ENCODE data around the gene RIC3. TPM values are rescaled to one million over a fixed set of nuclear protein-coding genes. Genes with fewer than 3 reads are reported as not detected.

RIC3 gene
- total RNA-seq, 2 donors from 2014 or later = 23.5 to 25.3 TPM

DNA sequence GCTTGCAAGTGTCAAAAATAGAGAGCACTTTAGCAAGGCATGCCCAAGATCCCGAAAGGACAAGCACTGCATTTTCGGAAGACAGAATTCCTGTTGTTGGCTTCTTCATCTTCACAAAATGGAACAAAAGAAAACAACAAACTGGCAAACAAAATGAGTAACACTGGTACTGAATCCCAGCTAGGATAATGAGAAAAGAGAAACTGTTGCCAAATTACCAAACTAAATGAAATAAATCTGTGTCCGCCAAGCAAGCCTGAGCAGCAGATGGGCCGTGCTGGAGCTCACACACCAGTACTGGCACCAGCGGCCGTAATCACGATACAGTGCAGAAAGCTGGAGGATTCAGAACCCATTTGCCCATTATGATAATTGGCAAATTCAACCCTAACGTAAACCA lies 57.2 kb downstream of the RIC3 start:
- Mint-ChIP-seq H3K27ac (no peak overlapping the region), H3K9me3 (peaks cover 8% of the 10 kb centered on the region), H3K36me3 (ENCODE audit: low read depth) (peaks cover 22% of the 10 kb centered on the region), H3K4me1 (peaks cover 4% of the 10 kb centered on the region), H3K4me3 (no peak overlapping the region), H3K27me3 (ENCODE audit: insufficient read depth) (no peaks in the 10 kb centered on the region)
- no peak overlapping the region for H3K27ac ChIP-seq (ENCODE audit: low read depth, low read length)
- H3K9ac ChIP-seq (ENCODE audit: extremely low read depth, low read length, poor library complexity, severe bottlenecking) = no peak overlapping the region
- H3K27me3 ChIP-seq (ENCODE audit: control insufficient read depth, insufficient read depth, low read length, poor library complexity, severe bottlenecking) = no peaks in the 10 kb centered on the region
- H3K36me3 ChIP-seq (ENCODE audit: control insufficient read depth, insufficient read depth, low read length) = peaks cover 21% of the 10 kb centered on the region
- DNase-seq = no peak
- peaks cover 6% of the 10 kb centered on the region for H3K9me3 ChIP-seq (ENCODE audit: control insufficient read depth, low read length)
- no peaks in the 10 kb centered on the region for H3K4me1 ChIP-seq (ENCODE audit: control insufficient read depth, insufficient read depth, low read length)
- H3K4me3 ChIP-seq (ENCODE audit: low read length) = no peak overlapping the region
- TF ChIP-seq, protein P1, sequence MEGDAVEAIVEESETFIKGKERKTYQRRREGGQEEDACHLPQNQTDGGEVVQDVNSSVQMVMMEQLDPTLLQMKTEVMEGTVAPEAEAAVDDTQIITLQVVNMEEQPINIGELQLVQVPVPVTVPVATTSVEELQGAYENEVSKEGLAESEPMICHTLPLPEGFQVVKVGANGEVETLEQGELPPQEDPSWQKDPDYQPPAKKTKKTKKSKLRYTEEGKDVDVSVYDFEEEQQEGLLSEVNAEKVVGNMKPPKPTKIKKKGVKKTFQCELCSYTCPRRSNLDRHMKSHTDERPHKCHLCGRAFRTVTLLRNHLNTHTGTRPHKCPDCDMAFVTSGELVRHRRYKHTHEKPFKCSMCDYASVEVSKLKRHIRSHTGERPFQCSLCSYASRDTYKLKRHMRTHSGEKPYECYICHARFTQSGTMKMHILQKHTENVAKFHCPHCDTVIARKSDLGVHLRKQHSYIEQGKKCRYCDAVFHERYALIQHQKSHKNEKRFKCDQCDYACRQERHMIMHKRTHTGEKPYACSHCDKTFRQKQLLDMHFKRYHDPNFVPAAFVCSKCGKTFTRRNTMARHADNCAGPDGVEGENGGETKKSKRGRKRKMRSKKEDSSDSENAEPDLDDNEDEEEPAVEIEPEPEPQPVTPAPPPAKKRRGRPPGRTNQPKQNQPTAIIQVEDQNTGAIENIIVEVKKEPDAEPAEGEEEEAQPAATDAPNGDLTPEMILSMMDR (conservative IDR thresholded peaks at IDR 0.05) = no peak
- WGBS, 2 experiments (ENCODE audit: insufficient coverage in 1 of 2, insufficient read length in 1 of 2) = 95 to 100% methylated on average over 6 to 8 of the region's 8 CpGs

DNA sequence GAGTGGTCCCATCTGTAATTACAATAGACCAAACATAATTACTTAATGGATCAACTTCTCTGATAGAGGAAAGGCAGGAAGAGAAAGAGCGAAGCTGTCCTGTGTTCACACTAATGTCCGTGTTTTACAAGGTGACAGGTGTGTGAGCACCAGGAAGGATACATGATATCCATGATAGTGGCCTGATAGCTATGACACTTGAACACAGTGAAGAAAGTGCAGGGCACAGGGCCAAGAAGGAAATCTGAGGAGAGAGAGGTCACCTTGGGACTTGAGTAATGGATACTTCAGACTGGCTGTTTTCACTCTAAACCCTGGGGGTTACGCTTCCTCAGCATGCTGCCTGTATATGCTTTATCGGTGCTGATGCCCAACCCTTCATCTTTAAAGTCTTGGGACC lies 58.4 kb downstream of the RIC3 start:
- H3K27ac ChIP-seq (ENCODE audit: low read depth, low read length) = no peak overlapping the region
- H3K9me3 Mint-ChIP-seq = peaks cover 4% of the 10 kb centered on the region
- no peaks in the 10 kb centered on the region for H3K9me3 ChIP-seq (ENCODE audit: control insufficient read depth, low read length)
- H3K4me3 ChIP-seq (ENCODE audit: low read length) = no peak overlapping the region
- peaks cover 20% of the 10 kb centered on the region for H3K36me3 ChIP-seq (ENCODE audit: control insufficient read depth, insufficient read depth, low read length)
- TF ChIP-seq, protein P1 (conservative IDR thresholded peaks at IDR 0.05) = no peak
- no peak for DNase-seq
- H3K9ac ChIP-seq (ENCODE audit: extremely low read depth, low read length, poor library complexity, severe bottlenecking) = no peak overlapping the region
- no peaks in the 10 kb centered on the region for H3K27me3 Mint-ChIP-seq (ENCODE audit: insufficient read depth)
- no peak overlapping the region for H3K27ac Mint-ChIP-seq
- WGBS, 2 experiments (ENCODE audit: insufficient coverage in 1 of 2, insufficient read length in 1 of 2) = 93 to 95% methylated on average over 4 of the region's 4 CpGs
- H3K27me3 ChIP-seq (ENCODE audit: control insufficient read depth, insufficient read depth, low read length, poor library complexity, severe bottlenecking) = no peaks in the 10 kb centered on the region
- H3K4me1 ChIP-seq (ENCODE audit: control insufficient read depth, insufficient read depth, low read length) = no peaks in the 10 kb centered on the region
- peaks cover 24% of the 10 kb centered on the region for H3K36me3 Mint-ChIP-seq (ENCODE audit: low read depth)
- H3K4me3 Mint-ChIP-seq = no peak overlapping the region
- peaks cover 4% of the 10 kb centered on the region for H3K4me1 Mint-ChIP-seq

- Histone ChIP-seq H3K9ac (ENCODE audit: extremely low read depth, low read length, poor library complexity, severe bottlenecking) (no peak overlapping the region), H3K4me3 (ENCODE audit: low read length) (no peak overlapping the region), H3K36me3 (ENCODE audit: control insufficient read depth, insufficient read depth, low read length) (peaks cover 21% of the 10 kb centered on the region), H3K4me1 (ENCODE audit: control insufficient read depth, insufficient read depth, low read length) (no peaks in the 10 kb centered on the region), H3K27ac (ENCODE audit: low read depth, low read length) (no peak overlapping the region), H3K27me3 (ENCODE audit: control insufficient read depth, insufficient read depth, low read length, poor library complexity, severe bottlenecking) (no peaks in the 10 kb centered on the region), H3K9me3 (ENCODE audit: control insufficient read depth, low read length) (no peaks in the 10 kb centered on the region)
- no peaks in the 10 kb centered on the region for H3K9me3 Mint-ChIP-seq
- H3K36me3 Mint-ChIP-seq (ENCODE audit: low read depth) = peaks cover 18% of the 10 kb centered on the region
- peaks cover 4% of the 10 kb centered on the region for H3K4me1 Mint-ChIP-seq
- no peak overlapping the region for H3K4me3 Mint-ChIP-seq
- no peak overlapping the region for H3K27ac Mint-ChIP-seq
- H3K27me3 Mint-ChIP-seq (ENCODE audit: insufficient read depth) = no peaks in the 10 kb centered on the region
- DNase-seq = no peak
- TF ChIP-seq, protein P1 (conservative IDR thresholded peaks at IDR 0.05) = no peak
Measured at GRCh38 chr11:8109675-8110074, 59.1 kb downstream of the RIC3 start.
